ENCODE measurements around the gene XIST. TPM values are rescaled to one million over a fixed set of nuclear protein-coding genes. Genes with fewer than 3 reads are reported as not detected.
"Not testable (repeated sequence)": the region's sequence is repeated elsewhere in the genome, so short reads cannot be mapped to it uniquely, and the experiment has no call there.

The XIST gene
- total and polyA plus RNA-seq, 3 donors from 2014 or later = 4.6 to 14.8 (median 10.7) TPM

DNA sequence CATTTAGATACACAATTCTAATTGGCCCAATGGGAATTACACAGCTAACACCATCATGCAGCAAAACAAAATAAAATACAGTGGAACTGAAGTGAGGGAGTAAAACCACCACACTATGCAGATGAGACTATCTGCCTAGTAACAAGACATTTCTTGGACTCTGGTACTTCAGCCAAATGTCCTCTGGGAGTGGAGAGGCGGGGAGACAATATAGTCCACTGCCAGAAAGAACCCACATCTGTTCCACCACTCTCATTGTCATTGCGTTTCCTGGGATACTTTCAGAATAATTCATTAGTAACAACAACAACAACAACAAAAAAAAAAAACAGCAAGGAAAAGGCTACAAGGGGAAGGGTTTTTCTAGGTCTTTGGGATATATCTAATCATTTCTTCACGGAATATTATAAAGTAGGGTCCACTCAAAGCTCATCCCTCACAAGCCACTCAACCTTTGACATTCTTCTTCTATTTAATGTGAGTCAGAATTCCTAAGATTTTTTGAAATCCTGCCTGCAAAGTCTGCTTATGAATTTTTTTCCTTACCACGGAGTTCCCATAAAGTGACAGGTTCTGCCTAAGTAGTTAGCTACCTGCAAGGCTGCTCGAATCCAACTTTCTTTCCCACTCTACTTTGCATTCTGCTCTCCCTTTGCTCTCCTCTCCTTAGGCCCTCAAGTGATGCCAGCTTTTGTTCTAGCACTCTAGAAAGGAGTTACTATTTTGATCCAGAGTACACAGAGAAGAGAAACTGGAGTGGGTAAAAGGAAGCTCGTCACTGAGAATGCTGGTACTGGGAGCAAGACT lies 34.9 kb downstream of the XIST start:
- Histone ChIP-seq H3K27ac (no peak overlapping the region), H3K36me3 (ENCODE audit: low read depth, missing control alignments) (no peaks in the 10 kb centered on the region), H3K4me1 (no peaks in the 10 kb centered on the region), H3K27me3 (no peaks in the 10 kb centered on the region), H3K9me3 (no peaks in the 10 kb centered on the region), H3K4me3 (no peak overlapping the region)
- intact Hi-C loops (cut with DNase I; ENCODE audit: low total_unique reads) = no loop called here
- no peak for TF ChIP-seq POLR2A (IDR thresholded peaks at IDR 0.05)
- TF ChIP-seq, protein P1, sequence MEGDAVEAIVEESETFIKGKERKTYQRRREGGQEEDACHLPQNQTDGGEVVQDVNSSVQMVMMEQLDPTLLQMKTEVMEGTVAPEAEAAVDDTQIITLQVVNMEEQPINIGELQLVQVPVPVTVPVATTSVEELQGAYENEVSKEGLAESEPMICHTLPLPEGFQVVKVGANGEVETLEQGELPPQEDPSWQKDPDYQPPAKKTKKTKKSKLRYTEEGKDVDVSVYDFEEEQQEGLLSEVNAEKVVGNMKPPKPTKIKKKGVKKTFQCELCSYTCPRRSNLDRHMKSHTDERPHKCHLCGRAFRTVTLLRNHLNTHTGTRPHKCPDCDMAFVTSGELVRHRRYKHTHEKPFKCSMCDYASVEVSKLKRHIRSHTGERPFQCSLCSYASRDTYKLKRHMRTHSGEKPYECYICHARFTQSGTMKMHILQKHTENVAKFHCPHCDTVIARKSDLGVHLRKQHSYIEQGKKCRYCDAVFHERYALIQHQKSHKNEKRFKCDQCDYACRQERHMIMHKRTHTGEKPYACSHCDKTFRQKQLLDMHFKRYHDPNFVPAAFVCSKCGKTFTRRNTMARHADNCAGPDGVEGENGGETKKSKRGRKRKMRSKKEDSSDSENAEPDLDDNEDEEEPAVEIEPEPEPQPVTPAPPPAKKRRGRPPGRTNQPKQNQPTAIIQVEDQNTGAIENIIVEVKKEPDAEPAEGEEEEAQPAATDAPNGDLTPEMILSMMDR (IDR thresholded peaks at IDR 0.05) = no peak
- DNase-seq = no peak
- WGBS, 2 donors = 68 to 74% methylated on average over 6 of the region's 6 CpGs

DNA sequence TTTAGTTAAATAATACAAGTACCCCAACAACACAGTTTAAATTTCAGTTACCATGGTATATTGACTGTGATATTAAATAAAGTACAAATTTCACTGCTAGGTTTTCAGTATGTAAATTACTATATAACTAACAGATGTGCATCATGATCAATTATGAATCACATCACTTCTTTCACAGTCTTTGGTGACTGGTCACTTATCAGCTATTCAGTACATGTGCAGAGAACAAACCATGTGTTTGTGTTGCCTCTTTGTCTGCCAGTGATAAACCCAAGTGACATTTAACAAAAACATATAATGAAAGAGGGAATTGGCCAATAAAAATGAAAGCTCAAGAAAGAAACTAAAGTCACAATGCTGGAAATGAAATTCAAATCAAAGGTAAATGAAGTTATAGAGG lies 40.3 kb downstream of the XIST start:
- no peak for TF ChIP-seq POLR2A (IDR thresholded peaks at IDR 0.05)
- TF ChIP-seq, protein P1 (IDR thresholded peaks at IDR 0.05) = no peak
- no peaks in the 10 kb centered on the region for H3K9me3 ChIP-seq
- DNase-seq = no peak
- no peak overlapping the region for H3K27ac ChIP-seq
- intact Hi-C loops (cut with DNase I; ENCODE audit: low total_unique reads) = no loop called here
- H3K36me3 ChIP-seq (ENCODE audit: low read depth, missing control alignments) = no peaks in the 10 kb centered on the region
- H3K27me3 ChIP-seq = no peaks in the 10 kb centered on the region
- H3K4me3 ChIP-seq = no peak overlapping the region
- no peaks in the 10 kb centered on the region for H3K4me1 ChIP-seq

DNA sequence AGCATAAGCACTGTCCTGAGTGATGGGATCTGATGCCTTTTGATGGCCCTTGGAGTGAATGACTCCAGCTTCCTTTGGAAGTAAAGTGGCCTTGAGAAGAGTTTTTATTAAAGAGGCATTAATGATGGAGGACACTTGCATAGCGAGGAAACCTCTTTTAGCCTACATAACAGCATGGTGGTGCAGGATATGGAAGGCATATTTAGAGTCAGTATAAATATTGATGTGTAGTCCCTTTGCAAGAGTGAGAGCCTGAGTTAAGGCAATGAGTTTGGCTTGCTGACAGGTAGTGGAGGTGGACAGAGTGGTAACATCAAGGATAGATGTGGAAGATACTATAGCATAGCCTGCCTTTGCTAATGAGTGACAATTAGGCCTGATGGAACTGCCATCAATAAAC lies 48.4 kb downstream of the XIST start:
- 60 to 100% methylated on average over 1 of the region's 1 CpG for WGBS, 2 donors
- H3K27me3 ChIP-seq; H3K36me3 ChIP-seq (ENCODE audit: low read depth, missing control alignments); DNase-seq; intact Hi-C loops (cut with DNase I; ENCODE audit: low total_unique reads); H3K27ac ChIP-seq; H3K9me3 ChIP-seq; H3K4me3 ChIP-seq; H3K4me1 ChIP-seq: not testable (repeated sequence)

DNA sequence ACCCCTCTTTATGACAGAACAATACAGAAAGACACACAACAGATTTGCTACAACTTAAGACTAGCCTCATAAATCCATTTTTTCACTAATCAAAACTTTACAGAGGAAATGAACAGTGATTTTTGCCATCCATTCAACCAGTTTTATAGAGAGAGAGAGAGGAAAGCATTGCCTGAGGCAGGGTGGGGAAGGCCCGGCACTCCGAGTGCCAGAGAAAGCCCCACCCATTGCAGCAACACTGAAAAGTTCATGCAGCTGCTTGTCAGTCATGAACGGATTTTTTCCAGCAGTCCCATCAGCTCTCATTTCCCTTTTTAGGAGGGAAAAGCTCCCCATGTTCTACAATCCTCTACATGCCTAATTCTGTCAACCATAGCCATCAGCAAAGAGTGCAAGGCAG lies 52.6 kb downstream of the XIST start:
- no peak for DNase-seq
- Histone ChIP-seq H3K27ac (no peak overlapping the region), H3K9me3 (no peaks in the 10 kb centered on the region), H3K4me1 (no peaks in the 10 kb centered on the region), H3K36me3 (ENCODE audit: low read depth, missing control alignments) (no peaks in the 10 kb centered on the region), H3K4me3 (no peak overlapping the region), H3K27me3 (no peaks in the 10 kb centered on the region)
- intact Hi-C loops (cut with DNase I; ENCODE audit: low total_unique reads) = no loop called here
- no peak for TF ChIP-seq POLR2A (IDR thresholded peaks at IDR 0.05)
- TF ChIP-seq, protein P1 (IDR thresholded peaks at IDR 0.05) = no peak
- 60 to 83% methylated on average over 2 to 3 of the region's 3 CpGs for WGBS, 2 donors

DNA sequence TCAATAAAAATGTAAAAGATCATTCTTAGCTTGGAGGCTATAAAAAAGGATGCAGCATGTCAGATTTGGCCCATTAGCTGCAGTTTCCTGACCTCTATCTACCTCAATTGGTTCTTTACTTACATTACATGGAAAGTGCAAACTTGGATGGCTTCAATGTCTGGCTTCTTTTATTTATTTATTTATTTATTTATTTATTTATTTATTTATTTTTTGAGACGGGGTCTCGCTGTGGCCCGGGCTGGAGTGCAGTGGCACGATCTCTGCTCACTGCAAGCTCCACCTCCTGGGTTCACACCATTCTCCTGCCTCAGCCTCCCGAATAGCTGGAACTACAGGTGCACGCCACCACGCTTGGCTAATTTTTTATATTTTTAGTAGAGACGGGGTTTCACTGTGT lies 60.0 kb downstream of the XIST start:
- H3K4me3 ChIP-seq; intact Hi-C loops (cut with DNase I; ENCODE audit: low total_unique reads); H3K36me3 ChIP-seq (ENCODE audit: low read depth, missing control alignments); H3K4me1 ChIP-seq; H3K27ac ChIP-seq; H3K27me3 ChIP-seq; H3K9me3 ChIP-seq; DNase-seq: not testable (repeated sequence)
- 87 to 91% methylated on average over 8 of the region's 8 CpGs for WGBS, 2 donors

DNA sequence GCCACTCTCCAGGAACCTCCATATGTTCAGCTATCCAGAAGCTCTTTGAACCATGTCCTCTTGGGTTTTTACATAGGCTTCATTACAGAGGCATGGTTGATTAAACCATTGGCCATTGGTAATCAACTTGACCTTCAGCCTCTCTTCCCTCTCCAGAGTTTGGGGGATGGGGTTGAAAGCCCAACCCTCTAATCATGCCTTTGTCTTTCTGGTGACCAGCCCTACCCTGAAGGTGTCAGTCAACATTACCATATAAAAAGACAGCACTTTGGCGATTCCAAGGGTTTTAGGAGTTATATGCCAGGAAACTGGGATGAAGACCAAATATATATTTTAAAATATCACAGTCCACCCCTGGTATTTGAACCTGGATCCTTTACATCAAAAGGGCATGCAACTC lies 67.0 kb downstream of the XIST start:
- Histone ChIP-seq H3K4me1 (no peaks in the 10 kb centered on the region), H3K27ac (no peak overlapping the region), H3K36me3 (ENCODE audit: low read depth, missing control alignments) (no peaks in the 10 kb centered on the region), H3K27me3 (no peaks in the 10 kb centered on the region), H3K4me3 (no peak overlapping the region), H3K9me3 (no peaks in the 10 kb centered on the region)
- WGBS, 2 donors = 20 to 50% methylated on average over 1 of the region's 1 CpG
- intact Hi-C loops (cut with DNase I; ENCODE audit: low total_unique reads) = no loop called here
- no peak for DNase-seq
- TF ChIP-seq, protein P1 (IDR thresholded peaks at IDR 0.05) = no peak
- no peak for TF ChIP-seq POLR2A (IDR thresholded peaks at IDR 0.05)

All from testis (tissue), 3 donors.